HFF-Myc (cell line): Measurements from ENCODE around the gene ZNF12.

ENCODE experiments used
- DNase-seq: peaks from one replicate; pipeline ENCODE4 v3.0.0-alpha.2; 2011; ENCODE audit warnings: low read depth; ENCODE audit errors: extremely low read depth
- H3K4me3 ChIP-seq: replicated peaks from 2 replicates; pipeline ENCODE4 v1.5.1; 2011; ENCODE audit warnings: low read depth, mild to moderate bottlenecking, control low read depth, low read length
- CTCF ChIP-seq: IDR thresholded peaks from 2 replicates; pipeline ENCODE4 v1.5.1; 2012; ENCODE audit warnings: mild to moderate bottlenecking, low read depth, low read length, control low read depth; ENCODE audit errors: missing control alignments

The ZNF12 gene

GRCh38 chr7:6643915-6644625, 62.7 kb downstream of the ZNF12 start:
- DNase-seq = no peak
- no peak overlapping the region for H3K4me3 ChIP-seq
- TF ChIP-seq CTCF = no peak

GRCh38 chr7:6642861-6643640, 63.7 kb downstream of the ZNF12 start:
- DNase-seq = no peak
- no peak overlapping the region for H3K4me3 ChIP-seq
- no peak for TF ChIP-seq CTCF

- no peak for TF ChIP-seq CTCF
- no peak overlapping the region for H3K4me3 ChIP-seq
- DNase-seq = no peak
Observed at GRCh38 chr7:6642239-6642839, 64.4 kb downstream of the ZNF12 start.

GRCh38 chr7:6641305-6642035, 65.3 kb downstream of the ZNF12 start:
- no peak for TF ChIP-seq CTCF
- no peak for DNase-seq

GRCh38 chr7:6640246-6640721, 66.5 kb downstream of the ZNF12 start:
- peak; percentile 61 for DNase-seq
- H3K4me3 ChIP-seq = no peak overlapping the region
- no peak for TF ChIP-seq CTCF

More at GRCh38 chr7:6641305-6642035, 65.3 kb downstream of the ZNF12 start:
- no peak overlapping the region for H3K4me3 ChIP-seq

- TF ChIP-seq CTCF = no peak
- H3K4me3 ChIP-seq = no peak overlapping the region
- no peak for DNase-seq
Observed at GRCh38 chr7:6639627-6640026, 67.1 kb downstream of the ZNF12 start.
